NCI-H2029 treated with DMSO at 0.1 percent for 48 hours (cell line): ENCODE measurements around the gene RAD50.
"Not testable (repeated sequence)": the region's sequence is repeated elsewhere in the genome, so short reads cannot be mapped to it uniquely, and the experiment has no call there.

Source experiments
- DNase-seq: peaks from one replicate; lab custom pipeline; 2025; lab: John Stamatoyannopoulos, UW

RAD50 gene

GRCh38 chr5:132557478-132558172 lies 848 bp downstream of the RAD50 start:
- DNase-seq: no peak

DNA sequence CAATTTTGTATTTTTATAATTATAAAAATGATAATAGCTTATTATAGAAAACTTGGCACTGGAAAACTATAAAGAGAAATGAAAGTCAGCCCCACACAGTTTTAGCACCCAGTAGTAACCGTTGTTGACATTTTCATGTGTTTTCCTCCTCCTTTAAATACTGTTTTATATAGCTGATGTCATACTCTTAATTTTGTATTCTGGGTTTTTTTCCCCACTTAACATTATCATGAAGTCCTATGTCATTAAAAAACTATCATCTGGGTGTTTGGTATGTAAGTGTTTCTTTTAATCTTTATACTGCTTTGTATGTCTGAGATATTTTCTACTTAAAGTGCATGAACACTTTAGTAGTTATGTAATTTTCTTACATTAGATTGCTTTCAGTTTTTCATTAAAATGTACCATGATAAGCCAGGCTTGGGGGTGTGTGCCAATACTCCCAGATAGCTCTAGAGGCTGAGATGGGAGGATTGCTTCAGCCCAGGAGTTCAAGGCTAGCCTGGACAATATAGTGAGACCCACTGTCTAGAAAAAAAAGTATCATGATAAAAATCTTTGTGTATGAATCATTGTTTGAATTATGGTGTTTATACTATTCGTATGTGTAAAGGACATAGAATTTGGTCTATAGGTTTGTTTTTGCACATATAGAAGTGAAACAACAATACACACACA lies 2.7 kb downstream of the RAD50 start:
- no peak for DNase-seq

GRCh38 chr5:132561601-132562000 lies 4.8 kb downstream of the RAD50 start:
- DNase-seq: no peak

GRCh38 chr5:132564555-132564954 lies 7.8 kb downstream of the RAD50 start:
- DNase-seq: not testable (repeated sequence)

GRCh38 chr5:132566657-132567056 lies 9.9 kb downstream of the RAD50 start:
- no peak for DNase-seq

- no peak for DNase-seq
Measured at GRCh38 chr5:132576123-132576522, 19.3 kb downstream of the RAD50 start.

DNA sequence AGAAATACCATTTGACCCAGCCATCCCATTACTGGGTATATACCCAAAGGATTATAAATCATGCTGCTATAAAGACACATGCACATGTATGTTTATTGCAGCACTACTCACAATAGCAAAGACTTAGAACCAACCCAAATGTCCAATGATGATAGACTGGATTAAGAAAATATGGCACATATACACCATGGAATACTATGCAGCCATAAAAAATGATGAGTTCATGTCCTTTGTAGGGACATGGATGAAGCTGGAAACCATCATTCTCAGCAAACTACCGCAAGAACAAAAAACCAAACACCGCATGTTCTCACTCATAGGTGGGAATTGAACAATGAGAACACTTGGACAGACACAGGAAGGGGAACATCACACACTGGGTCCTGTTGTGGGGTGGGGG lies 27.8 kb downstream of the RAD50 start:
- DNase-seq: not testable (repeated sequence)

DNA sequence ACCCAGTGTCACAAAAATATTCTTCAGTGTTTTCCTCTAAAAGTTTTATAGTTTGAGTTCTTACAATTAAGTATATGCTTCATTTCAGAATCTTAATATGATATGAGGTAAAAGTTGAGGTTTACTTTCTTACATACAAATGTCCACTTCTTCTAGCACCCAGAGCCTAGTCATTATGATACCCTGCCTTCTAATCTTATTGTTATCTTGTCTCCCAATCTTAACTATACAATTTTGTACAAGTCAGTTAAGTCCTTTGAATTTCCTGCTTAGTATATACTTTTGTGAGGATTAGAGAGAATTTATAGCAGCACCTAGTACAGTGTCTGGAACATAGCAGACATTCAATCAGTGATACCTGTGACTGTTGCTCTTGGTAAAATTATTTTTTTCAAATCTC lies 29.3 kb downstream of the RAD50 start:
- no peak for DNase-seq

GRCh38 chr5:132589467-132589866 lies 32.7 kb downstream of the RAD50 start:
- DNase-seq: no peak

DNA sequence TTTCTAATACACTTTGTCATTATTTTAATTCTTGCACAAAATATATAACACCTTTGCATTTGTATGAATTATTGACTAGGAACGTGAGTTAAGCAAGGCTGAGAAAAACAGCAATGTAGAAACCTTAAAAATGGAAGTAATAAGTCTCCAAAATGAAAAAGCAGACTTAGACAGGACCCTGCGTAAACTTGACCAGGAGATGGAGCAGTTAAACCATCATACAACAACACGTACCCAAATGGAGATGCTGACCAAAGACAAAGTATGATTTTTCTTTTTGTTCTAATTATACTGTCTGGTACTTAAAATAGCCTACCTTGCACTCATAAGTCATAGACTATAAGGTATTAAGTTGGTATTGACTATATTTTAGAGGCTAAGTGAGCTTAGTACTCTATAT lies 34.4 kb downstream of the RAD50 start:
- DNase-seq: no peak

GRCh38 chr5:132592521-132592920 lies 35.7 kb downstream of the RAD50 start:
- no peak for DNase-seq

DNA sequence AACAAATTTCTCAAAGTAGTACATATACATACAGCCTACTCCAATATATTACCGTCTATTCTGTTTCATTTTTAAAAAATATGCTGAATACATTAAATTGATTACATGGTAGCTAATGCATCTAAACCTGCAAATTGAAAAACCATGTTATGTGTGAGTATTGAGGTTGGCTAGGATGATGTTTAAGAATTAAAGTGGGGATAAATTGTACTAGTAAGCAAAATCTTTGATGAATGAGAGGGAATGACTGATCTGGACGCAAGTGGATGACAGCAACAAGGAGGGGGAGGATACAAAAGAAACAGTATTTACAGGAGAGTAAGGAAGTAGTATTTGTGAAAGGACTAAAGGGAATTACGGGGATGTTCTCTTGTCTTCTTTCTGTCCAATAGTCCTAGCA lies 37.4 kb downstream of the RAD50 start:
- no peak for DNase-seq

DNA sequence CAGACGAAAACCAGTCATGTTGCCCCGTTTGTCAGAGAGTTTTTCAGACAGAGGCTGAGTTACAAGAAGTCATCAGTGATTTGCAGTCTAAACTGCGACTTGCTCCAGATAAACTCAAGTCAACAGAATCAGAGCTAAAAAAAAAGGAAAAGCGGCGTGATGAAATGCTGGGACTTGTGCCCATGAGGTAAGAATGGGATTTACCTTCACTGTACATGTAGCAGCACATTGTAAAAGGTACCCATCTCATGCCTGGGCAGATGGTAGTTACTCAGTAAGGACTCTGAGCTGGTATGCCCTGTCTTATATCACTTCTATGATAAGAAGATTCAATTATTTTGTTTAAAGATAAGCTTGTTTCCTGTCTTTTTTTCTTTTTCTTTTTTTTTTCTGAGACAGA lies 38.8 kb downstream of the RAD50 start:
- no peak for DNase-seq

DNA sequence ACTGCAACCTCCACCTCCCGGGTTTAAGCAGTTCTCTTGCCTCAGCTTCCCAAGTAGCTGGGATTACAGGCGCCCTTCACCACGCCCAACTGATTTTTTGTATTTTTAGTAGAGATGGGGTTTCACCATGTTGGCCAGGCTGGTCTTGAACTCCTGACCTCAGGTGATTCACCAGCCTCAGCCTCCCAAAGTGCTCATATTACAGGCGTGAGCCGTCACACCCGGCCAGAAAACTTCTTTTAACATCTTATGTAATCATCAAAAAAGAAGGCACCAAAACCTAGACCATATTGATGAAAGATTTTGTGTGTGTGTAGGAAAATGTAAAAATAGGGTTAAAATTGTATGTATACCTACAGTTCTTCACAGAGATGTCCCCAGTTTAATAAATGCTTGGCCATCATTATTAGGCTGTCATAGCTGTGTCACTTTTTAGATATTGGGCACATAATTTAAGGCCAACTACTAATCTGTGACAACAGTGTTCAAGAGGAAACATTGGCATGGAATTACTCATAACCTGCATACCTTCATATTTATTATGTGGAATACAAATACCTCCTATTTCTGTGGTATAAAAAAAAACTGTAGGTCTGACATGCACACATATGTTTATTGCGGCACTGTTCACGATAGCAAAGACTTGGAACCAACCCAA lies 44.4 kb downstream of the RAD50 start:
- DNase-seq: no peak

- no peak for DNase-seq
Measured at GRCh38 chr5:132607095-132607494, 50.3 kb downstream of the RAD50 start.

DNA sequence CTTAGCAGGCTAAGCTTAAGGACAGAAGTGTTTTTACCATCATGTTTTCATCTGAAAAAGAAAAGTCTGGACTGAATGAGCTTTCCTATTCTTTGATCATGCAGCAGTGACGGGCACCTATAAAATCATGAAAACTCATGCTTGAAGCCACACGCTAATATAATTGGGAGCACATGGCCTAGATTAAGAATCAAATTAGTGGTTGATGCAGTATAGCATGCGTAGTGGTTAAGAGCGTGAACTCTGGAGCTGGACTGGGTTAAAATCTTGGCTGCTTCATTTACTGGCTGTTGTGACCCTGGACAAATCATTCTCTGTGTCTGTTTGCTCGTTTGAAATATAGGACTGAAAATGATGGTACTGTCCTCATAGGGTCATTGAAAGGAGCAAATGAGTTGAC lies 51.3 kb downstream of the RAD50 start:
- no peak for DNase-seq

DNA sequence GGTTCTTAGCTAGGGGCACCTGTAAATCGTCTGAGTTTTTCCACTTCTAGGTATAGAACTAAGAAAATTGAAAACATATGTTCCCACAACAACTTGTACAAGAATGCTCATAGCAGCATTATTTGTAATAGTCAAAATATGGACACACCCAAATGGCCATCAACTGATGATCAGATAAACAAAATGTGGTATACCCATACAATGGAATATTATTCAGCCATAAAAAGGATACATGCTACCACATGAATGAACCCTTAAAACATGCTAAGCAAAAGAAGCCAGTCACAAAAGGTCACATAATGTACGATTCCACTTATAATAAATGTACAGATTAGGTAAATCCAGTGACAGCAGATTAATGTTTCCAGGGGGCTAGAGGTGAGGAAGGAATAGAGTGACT lies 55.2 kb downstream of the RAD50 start:
- no peak for DNase-seq

GRCh38 chr5:132612846-132613245 lies 56.1 kb downstream of the RAD50 start:
- DNase-seq: no peak

DNA sequence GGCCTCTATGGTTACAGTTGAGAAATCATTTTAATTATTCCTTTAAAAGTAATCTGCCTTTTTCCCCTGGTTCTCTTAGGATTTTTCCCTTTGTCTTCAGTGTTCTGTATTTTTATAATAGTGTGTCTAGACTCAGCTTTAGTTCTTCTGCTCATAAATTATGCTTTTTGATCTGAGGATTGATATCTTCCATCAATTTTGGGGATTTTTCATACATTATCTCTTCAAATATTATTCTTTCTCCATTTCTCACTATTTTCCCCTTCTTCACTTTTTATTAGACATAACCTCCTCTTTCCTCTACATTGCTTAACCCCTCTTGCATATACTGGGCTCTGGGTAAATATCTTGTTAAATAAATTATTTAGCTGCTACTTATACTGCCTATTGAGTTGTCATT lies 64.9 kb downstream of the RAD50 start:
- no peak for DNase-seq

- no peak for DNase-seq
Measured at GRCh38 chr5:132622608-132623007, 65.8 kb downstream of the RAD50 start.

GRCh38 chr5:132627470-132627869 lies 70.7 kb downstream of the RAD50 start:
- DNase-seq: no peak

- no peak for DNase-seq
Measured at GRCh38 chr5:132628814-132629213, 72.0 kb downstream of the RAD50 start.

GRCh38 chr5:132629230-132629944 lies 72.6 kb downstream of the RAD50 start:
- no peak for DNase-seq
